Sigmoid colon (tissue), 7 donors: Measurements from ENCODE around the gene SIM2. TPM values are rescaled to one million over a fixed set of nuclear protein-coding genes. Genes with fewer than 3 reads are reported as not detected.

Experiments used
- DNase-seq: peaks from one replicate; pipeline ENCODE4 v3.0.0-alpha.2; 2019
- H3K27ac ChIP-seq, 4 donors: fragments of 200-600 bp; sonication (generic); one replicate each; pipeline ENCODE4 v1.5.1; 2016 to 2019; ENCODE audit warnings: mild to moderate bottlenecking in 1 of 4
- H3K27me3 ChIP-seq, 3 donors: fragments of 200-600 bp; sonication (generic); one replicate each; pipeline ENCODE4 v1.5.1; 2019; ENCODE audit warnings: mild to moderate bottlenecking in 1 of 3
- H3K36me3 ChIP-seq, 4 donors: fragments of 200-600 bp; sonication (generic); one replicate each; pipeline ENCODE4 v1.5.1; 2016 to 2019
- H3K4me1 ChIP-seq, 4 donors: fragments of 200-600 bp; sonication (generic); one replicate each; pipeline ENCODE4 v1.5.1; 2017 to 2019
- H3K4me3 ChIP-seq, 4 donors: fragments of 200-600 bp; sonication (generic); one replicate each; pipeline ENCODE4 v1.5.1; 2017 to 2019; ENCODE audit warnings: mild to moderate bottlenecking in 2 of 4, moderate library complexity in 1 of 4
- H3K9me3 ChIP-seq, 4 donors: fragments of 200-600 bp in 3 of 4; sonication (generic) in 3 of 4; one replicate each; pipeline versions ENCODE4 v1.5.1 to v1.6.1; 2013 to 2019
- EP300 ChIP-seq, 4 donors: sonication (generic); formaldehyde crosslinking; IDR thresholded peaks; one replicate each; pipeline ENCODE4 v1.6.1; 2017; ENCODE audit warnings: antibody characterized with exemption in 4 of 4
- POLR2A ChIP-seq, 2 donors: fragments of 450-650 bp; IDR thresholded peaks; one replicate each; pipeline ENCODE4 v1.6.1; 2016; ENCODE audit warnings: antibody characterized with exemption in 2 of 2, mild to moderate bottlenecking in 2 of 2, moderate library complexity in 2 of 2
- POLR2AphosphoS5 ChIP-seq, 4 donors: sonication (generic); formaldehyde crosslinking; IDR thresholded peaks; one replicate each; pipeline ENCODE4 v1.6.1; 2017; ENCODE audit warnings: antibody characterized with exemption in 4 of 4
- WGBS, 2 donors: extraction: QIAGEN DNeasy Blood & Tissue Kit; methylation state at CpG; one replicate each; pipeline ENCODE4 v1.1.7; 2013; 5-methylcytosine and 5-hydroxymethylcytosine counted together
- intact Hi-C: fragments of 100-400 bp; cut with DNase I; formaldehyde crosslinking; loops from one replicate; pipeline ENCODE4 v1.15.1; 2023
- polyA plus RNA-seq, 3 donors: library from polyadenylated mRNA; stranded (reverse); fragments of 200-250 nt; gene quantifications; one replicate each; pipeline ENCODE4 v1.2.3, GENCODE V29; 2013
- total RNA-seq, 4 donors: library from RNA; depleted of rRNA; stranded (reverse); fragments of >200 nt; gene quantifications; one replicate each; pipeline ENCODE4 v1.1.0, GENCODE V29; 2016
- TF ChIP-seq, protein P1 (sequence below), 4 experiments: fragments of 450-650 bp in 3 of 4; fragments of 200-600 bp in 1 of 4; IDR thresholded peaks; one replicate each; pipeline ENCODE4 v1.5.1; 2016 to 2019; ENCODE audit warnings: antibody characterized with exemption in 4 of 4, mild to moderate bottlenecking in 3 of 4, moderate library complexity in 2 of 4
- donor health status: healthy with polysubstance abuse.
- donor health status: Bipolar disorder and iron deficiency.
- donor health status: healthy.

SIM2 gene
- total and polyA plus RNA-seq, 7 donors = 0.01 to 0.60 TPM; not detected in 5

DNA sequence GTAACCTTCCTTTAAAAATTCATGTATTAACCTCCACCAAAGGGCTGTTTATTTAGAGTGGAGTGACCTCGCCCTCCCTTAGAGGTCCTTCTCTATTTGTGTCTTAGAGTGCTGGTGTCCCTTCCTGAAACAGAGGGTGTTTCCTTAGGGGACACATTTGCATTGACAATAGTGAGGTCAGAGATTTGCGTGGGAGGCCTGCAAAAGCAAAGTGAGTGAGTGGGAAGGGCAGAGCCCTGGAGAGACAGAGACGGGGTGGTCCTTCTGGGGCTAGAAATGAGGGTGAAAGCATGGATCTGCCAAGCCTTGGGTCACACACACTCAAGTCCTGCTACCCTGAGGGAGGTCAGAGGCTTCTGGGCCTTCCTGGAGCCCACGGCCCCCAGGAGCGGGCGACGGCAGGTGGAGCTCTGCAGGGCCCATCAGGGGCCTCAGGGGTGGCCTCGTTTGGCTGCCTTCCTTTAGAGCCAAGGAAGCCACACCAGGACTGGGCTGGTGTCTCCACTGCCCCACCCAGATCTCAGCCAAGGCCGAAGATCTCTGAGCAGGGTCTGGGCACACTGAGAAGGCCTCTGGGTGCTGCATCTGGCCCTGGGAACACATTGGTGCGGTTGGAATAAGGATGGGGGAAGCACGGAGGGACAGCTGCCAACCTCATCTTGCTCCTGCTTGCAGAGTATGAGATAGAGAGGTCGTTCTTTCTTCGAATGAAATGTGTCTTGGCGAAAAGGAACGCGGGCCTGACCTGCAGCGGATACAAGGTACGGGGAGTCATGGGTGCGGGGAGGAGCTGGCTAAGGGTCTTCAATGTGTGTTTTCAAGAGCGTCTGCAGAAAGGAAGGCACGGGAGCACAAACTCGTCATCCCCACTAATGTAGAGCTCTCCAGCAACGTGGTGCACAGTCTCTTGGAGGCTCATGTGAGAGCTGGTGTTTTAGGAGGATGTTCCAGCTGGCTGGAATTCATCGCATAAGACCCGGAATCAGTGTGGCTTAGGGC lies 23.8 kb downstream of the SIM2 start:
- TF ChIP-seq, protein P1, sequence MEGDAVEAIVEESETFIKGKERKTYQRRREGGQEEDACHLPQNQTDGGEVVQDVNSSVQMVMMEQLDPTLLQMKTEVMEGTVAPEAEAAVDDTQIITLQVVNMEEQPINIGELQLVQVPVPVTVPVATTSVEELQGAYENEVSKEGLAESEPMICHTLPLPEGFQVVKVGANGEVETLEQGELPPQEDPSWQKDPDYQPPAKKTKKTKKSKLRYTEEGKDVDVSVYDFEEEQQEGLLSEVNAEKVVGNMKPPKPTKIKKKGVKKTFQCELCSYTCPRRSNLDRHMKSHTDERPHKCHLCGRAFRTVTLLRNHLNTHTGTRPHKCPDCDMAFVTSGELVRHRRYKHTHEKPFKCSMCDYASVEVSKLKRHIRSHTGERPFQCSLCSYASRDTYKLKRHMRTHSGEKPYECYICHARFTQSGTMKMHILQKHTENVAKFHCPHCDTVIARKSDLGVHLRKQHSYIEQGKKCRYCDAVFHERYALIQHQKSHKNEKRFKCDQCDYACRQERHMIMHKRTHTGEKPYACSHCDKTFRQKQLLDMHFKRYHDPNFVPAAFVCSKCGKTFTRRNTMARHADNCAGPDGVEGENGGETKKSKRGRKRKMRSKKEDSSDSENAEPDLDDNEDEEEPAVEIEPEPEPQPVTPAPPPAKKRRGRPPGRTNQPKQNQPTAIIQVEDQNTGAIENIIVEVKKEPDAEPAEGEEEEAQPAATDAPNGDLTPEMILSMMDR (IDR thresholded peaks at IDR 0.05) = no peak
- no peak for TF ChIP-seq EP300 (IDR thresholded peaks at IDR 0.05)
- no peak for TF ChIP-seq POLR2AphosphoS5 (IDR thresholded peaks at IDR 0.05)
- no peak for TF ChIP-seq POLR2A (IDR thresholded peaks at IDR 0.05)
- Histone ChIP-seq H3K36me3 (no peaks in the 10 kb centered on the region), H3K4me1 (no peaks in the 10 kb centered on the region), H3K27me3 (peaks cover 0 to 48% (median 10%) of the 10 kb centered on the region in 3 donors), H3K4me3 (no peak overlapping the region), H3K9me3 (no peaks in the 10 kb centered on the region), H3K27ac (no peak overlapping the region)
- DNase-seq = peak; percentile 44
- intact Hi-C loops = no loop called here
- 91 to 92% methylated on average over 25 of the region's 25 CpGs for WGBS, 2 donors

DNA sequence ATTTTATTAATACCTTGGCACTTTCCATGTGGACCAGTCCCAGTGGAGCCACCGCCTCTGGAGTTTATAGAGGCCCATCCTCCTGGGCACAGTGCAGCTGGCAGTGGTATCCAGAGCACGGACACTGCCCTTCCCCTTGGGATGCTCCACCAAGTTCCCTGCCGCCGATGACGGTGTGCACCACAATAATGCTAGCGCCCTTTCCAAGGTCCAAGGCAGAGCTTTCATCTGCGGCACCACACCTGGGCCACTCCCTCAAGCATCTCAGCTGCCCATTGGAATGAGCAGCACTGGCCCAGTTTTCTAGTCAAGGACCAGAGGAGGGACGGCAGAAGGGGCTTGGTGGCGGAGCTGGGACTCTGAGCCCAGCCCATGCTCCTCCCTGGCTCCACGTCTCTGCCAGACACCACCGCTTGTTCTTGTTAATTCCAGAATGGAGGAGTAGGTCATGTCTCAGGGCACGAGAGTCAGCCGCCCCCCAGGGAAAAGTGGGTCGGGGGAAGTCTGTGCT lies 24.5 kb downstream of the SIM2 start:
- DNase-seq = peak; percentile 35
- WGBS, 2 donors = 85 to 92% methylated on average over 14 of the region's 14 CpGs

DNA sequence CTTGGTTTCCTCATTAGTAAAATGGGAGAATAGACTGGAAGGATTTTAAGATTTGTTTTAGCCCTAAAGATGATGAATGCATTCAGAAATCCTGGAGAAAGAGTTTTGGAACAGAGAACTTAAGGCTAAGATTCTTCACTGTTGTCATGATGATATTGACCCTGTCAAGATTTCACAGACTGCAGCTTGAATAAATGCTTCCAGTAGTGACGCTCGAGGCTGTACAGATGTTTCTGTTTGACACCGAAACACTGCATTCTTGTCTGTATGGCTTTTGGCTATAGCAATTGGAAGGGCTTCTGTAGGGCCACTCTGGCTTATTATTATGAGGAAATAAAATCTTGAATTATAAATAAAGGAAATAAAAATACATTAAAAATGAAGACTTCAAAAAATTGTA lies 25.7 kb downstream of the SIM2 start:
- Histone ChIP-seq H3K4me3 (no peak overlapping the region), H3K36me3 (no peaks in the 10 kb centered on the region), H3K4me1 (no peaks in the 10 kb centered on the region), H3K27me3 (peaks cover 0 to 38% (median 1%) of the 10 kb centered on the region in 3 donors), H3K27ac (no peak overlapping the region), H3K9me3 (no peaks in the 10 kb centered on the region)
- TF ChIP-seq, protein P1 (IDR thresholded peaks at IDR 0.05) = no peak
- no peak for TF ChIP-seq POLR2A (IDR thresholded peaks at IDR 0.05)
- TF ChIP-seq POLR2AphosphoS5 (IDR thresholded peaks at IDR 0.05) = no peak
- TF ChIP-seq EP300 (IDR thresholded peaks at IDR 0.05) = no peak
- no peak for DNase-seq
- intact Hi-C loops = no loop called here
- 72 to 87% methylated on average over 3 of the region's 3 CpGs for WGBS, 2 donors

More for the DNA sequence above, 24.5 kb downstream of the SIM2 start:
- no peak overlapping the region for H3K27ac ChIP-seq
- H3K4me1 ChIP-seq = no peaks in the 10 kb centered on the region
- H3K36me3 ChIP-seq = no peaks in the 10 kb centered on the region
- intact Hi-C loops = no loop called here
- no peak overlapping the region for H3K4me3 ChIP-seq
- peaks cover 0 to 42% (median 10%) of the 10 kb centered on the region in 3 donors for H3K27me3 ChIP-seq
- TF ChIP-seq POLR2AphosphoS5 (IDR thresholded peaks at IDR 0.05) = no peak
- TF ChIP-seq, protein P1 (IDR thresholded peaks at IDR 0.05) = no peak
- TF ChIP-seq EP300 (IDR thresholded peaks at IDR 0.05) = no peak
- no peak for TF ChIP-seq POLR2A (IDR thresholded peaks at IDR 0.05)
- no peaks in the 10 kb centered on the region for H3K9me3 ChIP-seq

DNA sequence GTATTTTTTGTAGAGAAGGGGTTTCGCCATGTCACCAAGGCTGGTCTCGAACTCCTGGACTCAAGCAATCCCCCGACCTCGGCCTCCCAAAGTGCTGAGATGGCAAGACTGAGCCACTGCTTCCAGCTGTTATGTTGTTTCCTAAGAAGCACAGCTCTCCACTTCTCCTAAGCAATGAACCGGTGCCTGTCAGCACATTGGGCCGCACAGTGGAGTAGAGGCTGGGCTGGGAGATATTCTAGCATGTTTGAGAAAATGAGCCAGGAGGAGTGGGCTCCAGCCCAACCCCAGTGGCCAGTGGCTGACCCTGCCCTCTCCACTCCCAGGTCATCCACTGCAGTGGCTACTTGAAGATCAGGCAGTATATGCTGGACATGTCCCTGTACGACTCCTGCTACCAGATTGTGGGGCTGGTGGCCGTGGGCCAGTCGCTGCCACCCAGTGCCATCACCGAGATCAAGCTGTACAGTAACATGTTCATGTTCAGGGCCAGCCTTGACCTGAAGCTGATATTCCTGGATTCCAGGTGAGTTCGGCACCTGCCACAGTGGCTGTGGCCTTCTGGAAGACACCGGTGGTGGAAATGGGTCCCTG lies 27.0 kb downstream of the SIM2 start:
- H3K9me3 ChIP-seq = no peaks in the 10 kb centered on the region
- no peaks in the 10 kb centered on the region for H3K36me3 ChIP-seq
- H3K4me3 ChIP-seq = no peak overlapping the region
- TF ChIP-seq, protein P1 (IDR thresholded peaks at IDR 0.05) = no peak
- no peak for TF ChIP-seq POLR2AphosphoS5 (IDR thresholded peaks at IDR 0.05)
- TF ChIP-seq POLR2A (IDR thresholded peaks at IDR 0.05) = no peak
- TF ChIP-seq EP300 (IDR thresholded peaks at IDR 0.05) = no peak
- intact Hi-C loops = no loop called here
- H3K27me3 ChIP-seq = peaks cover 0 to 43% (median 0%) of the 10 kb centered on the region in 3 donors
- no peaks in the 10 kb centered on the region for H3K4me1 ChIP-seq
- no peak overlapping the region for H3K27ac ChIP-seq
- 97% methylated on average over 12 of the region's 12 CpGs for WGBS, 2 donors
- DNase-seq = peak; percentile 38
